GM18870 (cell line): ENCODE measurements around the gene CPED1.

Source experiments
- ATAC-seq: cut with Tn5 transposase; IDR thresholded peaks from one replicate; pipeline ENCODE4 v1.9.1; 2021; ENCODE audit warnings: moderate library complexity; ENCODE audit not compliant: unreplicated experiment

The CPED1 gene

GRCh38 chr7:121132940-121133339 is 144.4 kb downstream of the CPED1 start:
- ATAC-seq = no peak

DNA sequence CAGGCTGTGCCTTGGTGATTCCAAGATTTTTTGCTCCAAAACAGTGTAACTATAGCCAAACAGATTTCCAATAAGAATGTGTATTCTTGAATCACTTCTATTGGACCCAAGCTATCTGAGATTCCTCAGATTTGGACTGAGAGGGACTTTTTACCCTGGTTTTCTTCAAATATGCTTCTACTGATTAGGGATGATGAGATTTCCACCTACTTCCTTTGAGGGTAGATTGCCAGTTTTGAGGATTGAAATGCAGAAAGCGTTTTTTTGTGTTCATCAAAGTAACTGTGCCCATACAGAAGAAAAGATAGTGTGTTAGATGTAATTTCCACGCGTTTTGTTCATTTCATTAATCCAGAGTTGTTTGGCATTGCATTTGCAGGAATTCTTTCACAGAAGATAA is 144.9 kb downstream of the CPED1 start:
- no peak for ATAC-seq

- ATAC-seq = no peak
These were observed 149.1 kb downstream of the CPED1 start for GRCh38 chr7:121137580-121137979.

DNA sequence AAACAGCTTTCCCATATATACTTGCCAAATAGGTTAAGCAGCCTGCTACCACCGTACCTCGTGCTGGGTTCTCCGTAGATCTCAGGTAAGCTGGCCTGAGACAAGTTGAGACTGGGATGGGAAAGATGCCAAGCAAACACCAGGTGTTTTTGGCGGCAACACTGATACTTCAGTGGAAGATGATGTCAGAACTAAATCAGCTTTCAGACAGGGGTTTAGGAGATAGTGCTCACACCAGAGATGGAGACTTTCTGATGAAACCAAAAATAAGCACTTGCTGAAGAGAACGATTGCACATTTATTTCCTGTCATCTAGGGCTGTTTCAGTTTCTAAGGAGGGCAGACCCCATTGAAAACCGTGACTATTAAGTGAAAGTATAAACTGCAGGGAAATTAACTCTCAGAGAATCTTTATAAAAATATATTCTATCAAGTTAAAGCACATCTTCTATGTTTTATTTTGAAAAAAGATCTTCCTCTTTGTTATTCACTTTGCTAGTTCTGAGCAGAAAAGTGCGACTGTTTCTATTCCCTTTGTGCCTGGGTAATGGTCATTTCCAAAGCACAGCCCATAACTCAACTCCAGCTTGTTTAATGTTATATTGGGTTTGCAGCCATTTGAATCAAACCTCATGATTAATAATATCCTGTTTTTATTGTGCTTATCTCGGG is 149.9 kb downstream of the CPED1 start:
- peak; percentile 100 for ATAC-seq

GRCh38 chr7:121139427-121139826 is 150.9 kb downstream of the CPED1 start:
- no peak for ATAC-seq

- ATAC-seq = no peak
These were observed 152.3 kb downstream of the CPED1 start for GRCh38 chr7:121140790-121141189.

- no peak for ATAC-seq
These were observed 163.3 kb downstream of the CPED1 start for GRCh38 chr7:121151774-121152221.

GRCh38 chr7:121153411-121153810 is 164.9 kb downstream of the CPED1 start:
- ATAC-seq = no peak

GRCh38 chr7:121153995-121154394 is 165.5 kb downstream of the CPED1 start:
- no peak for ATAC-seq

- ATAC-seq = no peak
These were observed 168.3 kb downstream of the CPED1 start for GRCh38 chr7:121156825-121157224.

DNA sequence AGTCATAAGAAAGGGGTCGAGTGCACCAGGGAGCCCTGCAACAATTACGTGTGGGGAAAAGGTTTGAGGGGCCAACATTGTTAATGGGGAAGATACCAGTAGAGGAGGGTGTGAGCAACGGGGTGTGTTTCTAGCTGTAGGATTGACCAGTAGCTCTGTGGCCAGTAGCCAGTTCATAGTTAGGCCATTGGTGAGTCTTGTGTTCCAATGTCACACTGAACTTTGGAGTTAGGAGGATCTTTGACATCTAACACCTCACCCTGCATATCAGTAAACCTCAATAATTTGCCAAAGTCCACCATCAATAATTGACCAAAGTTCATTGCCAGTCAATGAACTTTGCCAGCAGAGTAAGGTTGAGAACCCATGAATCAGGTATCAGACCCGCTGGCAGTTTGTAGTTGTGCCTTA is 168.8 kb downstream of the CPED1 start:
- no peak for ATAC-seq

GRCh38 chr7:121157885-121158590 is 169.5 kb downstream of the CPED1 start:
- no peak for ATAC-seq

- ATAC-seq = no peak
These were observed 170.2 kb downstream of the CPED1 start for GRCh38 chr7:121158665-121159064.

- no peak for ATAC-seq
These were observed 171.0 kb downstream of the CPED1 start for GRCh38 chr7:121159553-121159952.

GRCh38 chr7:121160150-121161008 is 171.9 kb downstream of the CPED1 start:
- ATAC-seq = no peak

- ATAC-seq = no peak
These were observed 175.2 kb downstream of the CPED1 start for GRCh38 chr7:121163699-121164098.

- ATAC-seq = no peak
These were observed 175.7 kb downstream of the CPED1 start for GRCh38 chr7:121164247-121164646.

- no peak for ATAC-seq
These were observed 178.4 kb downstream of the CPED1 start for GRCh38 chr7:121166916-121167315.

DNA sequence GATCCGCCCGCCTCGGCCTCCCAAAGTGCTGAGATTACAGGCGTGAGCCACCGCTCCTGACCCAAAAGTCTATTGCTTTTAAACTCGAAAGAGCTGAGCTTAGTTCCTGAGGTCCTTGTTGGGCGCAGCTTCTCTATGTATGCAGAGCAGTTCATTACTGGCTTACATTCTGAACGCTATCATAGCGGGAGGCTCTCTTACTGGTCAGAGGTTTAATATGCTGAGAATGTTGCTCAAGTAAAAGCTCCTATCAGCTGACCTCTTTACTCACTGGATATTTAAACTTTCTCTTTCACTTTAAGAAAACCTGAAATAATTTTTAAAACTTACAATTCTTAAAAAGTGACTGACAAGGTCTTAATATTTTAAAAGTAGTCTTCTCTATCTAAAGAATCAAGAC is 179.5 kb downstream of the CPED1 start:
- no peak for ATAC-seq

GRCh38 chr7:121169469-121169868 is 181.0 kb downstream of the CPED1 start:
- ATAC-seq = no peak

GRCh38 chr7:121172484-121172883 is 184.0 kb downstream of the CPED1 start:
- no peak for ATAC-seq

GRCh38 chr7:121175826-121176225 is 187.3 kb downstream of the CPED1 start:
- no peak for ATAC-seq
